Naive thymus-derived CD4-positive, alpha-beta T cell (primary cell): Measurements from ENCODE around the gene MBD6. TPM values are rescaled to one million over a fixed set of nuclear protein-coding genes. Genes with fewer than 3 reads are reported as not detected.

Experiments used
- ATAC-seq: fragments of 150-1000 bp; cut with Tn5 transposase; 2 replicates; pipeline ENCODE4 v1.10.0; 2021; ENCODE audit warnings: mild to moderate bottlenecking, moderate library complexity
- CTCF ChIA-PET: fragments of 350-600 bp; sonication (Branson Sonifier 250); formaldehyde crosslinking; loops from one replicate; lab custom pipeline; 2021; ENCODE audit warnings: antibody characterized with exemption; lab: Charles Lee
- POLR2A ChIA-PET: fragments of 350-600 bp; sonication (Branson Sonifier 250); formaldehyde crosslinking; loops from one replicate; lab custom pipeline; 2021; ENCODE audit warnings: antibody characterized with exemption, inconsistent platforms; lab: Charles Lee
- DNase-seq, 9 donors: peaks; one replicate each; pipeline versions ENCODE4 v3.0.0 to v3.0.0-alpha.2; 2020 to 2022; ENCODE audit warnings: mixed read lengths in 1 of 9
- H3K27ac ChIP-seq: one replicate; pipeline ENCODE4 v1.7.0; 2013; ENCODE audit warnings: mild to moderate bottlenecking, low read depth, low read length, moderate library complexity
- H3K27me3 ChIP-seq, 2 donors: one replicate each; pipeline ENCODE4 v1.7.0; 2013; ENCODE audit warnings: low read length in 2 of 2, mild to moderate bottlenecking in 2 of 2, moderate library complexity in 2 of 2; ENCODE audit not compliant: control insufficient read depth in 2 of 2, insufficient read depth in 2 of 2
- H3K36me3 ChIP-seq, 3 experiments: 1 replicate in 2 of 3; 2 replicates in 1 of 3; pipeline ENCODE4 v1.7.0; 2013; ENCODE audit warnings: low read length in 3 of 3, mild to moderate bottlenecking in 3 of 3, moderate library complexity in 1 of 3; ENCODE audit not compliant: insufficient read depth in 3 of 3, control insufficient read depth in 2 of 3
- H3K4me1 ChIP-seq, 2 donors: one replicate each; pipeline ENCODE4 v1.7.0; 2013; ENCODE audit warnings: low read length in 2 of 2, mild to moderate bottlenecking in 2 of 2, moderate library complexity in 1 of 2; ENCODE audit not compliant: control insufficient read depth in 2 of 2, insufficient read depth in 2 of 2
- H3K4me3 ChIP-seq: 2 replicates; pipeline ENCODE4 v1.7.0; 2013; ENCODE audit warnings: mild to moderate bottlenecking, low read length
- H3K9me3 ChIP-seq, 3 experiments: 1 replicate in 2 of 3; 2 replicates in 1 of 3; pipeline ENCODE4 v1.7.0; 2013; ENCODE audit warnings: low read length in 3 of 3; ENCODE audit not compliant: control insufficient read depth in 2 of 3
- H3K27ac Mint-ChIP-seq, 9 donors: one replicate each; pipeline ENCODE4 v1.8.0; 2020 to 2022; ENCODE audit warnings: mixed read lengths in 9 of 9, mild to moderate bottlenecking in 8 of 9, moderate library complexity in 5 of 9, inconsistent platforms in 2 of 9
- H3K27me3 Mint-ChIP-seq, 5 donors: one replicate each; pipeline ENCODE4 v1.8.0; 2021 to 2022; ENCODE audit warnings: mixed read lengths in 5 of 5, mild to moderate bottlenecking in 1 of 5
- H3K36me3 Mint-ChIP-seq, 5 donors: one replicate each; pipeline ENCODE4 v1.8.0; 2020 to 2022; ENCODE audit warnings: mixed read lengths in 5 of 5, mild to moderate bottlenecking in 3 of 5, inconsistent platforms in 1 of 5
- H3K4me1 Mint-ChIP-seq, 7 donors: one replicate each; pipeline ENCODE4 v1.8.0; 2020 to 2022; ENCODE audit warnings: mixed read lengths in 7 of 7, mild to moderate bottlenecking in 3 of 7, inconsistent platforms in 1 of 7
- H3K4me3 Mint-ChIP-seq, 10 donors: one replicate each; pipeline ENCODE4 v1.8.0; 2020 to 2022; ENCODE audit warnings: mild to moderate bottlenecking in 10 of 10, mixed read lengths in 10 of 10, moderate library complexity in 6 of 10, inconsistent platforms in 2 of 10
- H3K9me3 Mint-ChIP-seq, 11 donors: one replicate each; pipeline ENCODE4 v1.8.0; 2020 to 2022; ENCODE audit warnings: mixed read lengths in 11 of 11, mild to moderate bottlenecking in 4 of 11, inconsistent platforms in 1 of 11, moderate library complexity in 1 of 11
- intact Hi-C, 2 donors: fragments of 100-400 bp; cut with micrococcal nuclease; formaldehyde crosslinking; loops; one replicate each; pipeline ENCODE4 v1.15.1; 2023
- polyA plus RNA-seq, 2 donors: library from polyadenylated mRNA; unstranded; fragments of 300-500 nt; fragmentation: Illumina TruSeq; gene quantifications; one replicate each; pipeline ENCODE4 v1.2.3, GENCODE V29; 2021
- total RNA-seq, 6 experiments: library from RNA in 5 of 6; stranded (reverse) in 5 of 6; gene quantifications; 1 replicate in 5 of 6; 2 replicates in 1 of 6; pipeline ENCODE4 v1.2.3 and lab custom pipeline; 2021 to 2026

Gene MBD6
- total and polyA plus RNA-seq, 7 experiments from 2014 or later, result 0.50 to 127 (median 108) TPM

GRCh38 chr12:57479043-57479375, 43.6 kb upstream of the MBD6 start:
- H3K27ac Mint-ChIP-seq, result peak overlapping the region; percentile 97 to 100 (median 100)
- peak overlapping the region; percentile 84 to 100 (median 98) for H3K4me3 Mint-ChIP-seq
- H3K4me3 ChIP-seq, result peak overlapping the region; percentile 95
- no peaks in the 10 kb centered on the region for H3K27me3 Mint-ChIP-seq
- ATAC-seq (no peak), DNase-seq (peak in 1 of 9 donors; percentile 12)
- POLR2A ChIA-PET, result interaction anchor here (0.8 to 5.9 kb wide), 9 partner anchors 10 to 226 kb away, joined by 3 to 81 read pairs (median 3); partner anchors contain the start of genes DDIT3, GLI1 and MARS1
- H3K9me3 ChIP-seq, result no peaks in the 10 kb centered on the region
- H3K36me3 Mint-ChIP-seq, result peaks cover 6 to 26% (median 15%) of the 10 kb centered on the region in 5 donors
- H3K36me3 ChIP-seq, result peaks cover 8 to 18% (median 12%) of the 10 kb centered on the region in 3 experiments
- peaks cover 55 to 60% of the 10 kb centered on the region in 2 donors for H3K4me1 ChIP-seq
- H3K27me3 ChIP-seq, result no peaks in the 10 kb centered on the region
- peaks cover 0 to 2% (median 0%) of the 10 kb centered on the region in 11 donors for H3K9me3 Mint-ChIP-seq
- intact Hi-C loops, result loop anchor here (1.0 to 5.0 kb wide), 6 partner anchors 8 to 392 kb away; partner anchors contain the start of genes NAB2 (in 2 of the 2), OS9 (in 2 of the 2), CDK4 (in 1 of the 2) and DDIT3 (in 1 of the 2)
- CTCF ChIA-PET, result interaction anchor here (9.6 kb wide), 1 partner anchor 19 kb away, joined by 101 read pairs; the partner anchor contains the start of gene GLI1
- H3K27ac ChIP-seq, result peak overlapping the region; percentile 94
- peaks cover 58 to 74% (median 69%) of the 10 kb centered on the region in 7 donors for H3K4me1 Mint-ChIP-seq

DNA sequence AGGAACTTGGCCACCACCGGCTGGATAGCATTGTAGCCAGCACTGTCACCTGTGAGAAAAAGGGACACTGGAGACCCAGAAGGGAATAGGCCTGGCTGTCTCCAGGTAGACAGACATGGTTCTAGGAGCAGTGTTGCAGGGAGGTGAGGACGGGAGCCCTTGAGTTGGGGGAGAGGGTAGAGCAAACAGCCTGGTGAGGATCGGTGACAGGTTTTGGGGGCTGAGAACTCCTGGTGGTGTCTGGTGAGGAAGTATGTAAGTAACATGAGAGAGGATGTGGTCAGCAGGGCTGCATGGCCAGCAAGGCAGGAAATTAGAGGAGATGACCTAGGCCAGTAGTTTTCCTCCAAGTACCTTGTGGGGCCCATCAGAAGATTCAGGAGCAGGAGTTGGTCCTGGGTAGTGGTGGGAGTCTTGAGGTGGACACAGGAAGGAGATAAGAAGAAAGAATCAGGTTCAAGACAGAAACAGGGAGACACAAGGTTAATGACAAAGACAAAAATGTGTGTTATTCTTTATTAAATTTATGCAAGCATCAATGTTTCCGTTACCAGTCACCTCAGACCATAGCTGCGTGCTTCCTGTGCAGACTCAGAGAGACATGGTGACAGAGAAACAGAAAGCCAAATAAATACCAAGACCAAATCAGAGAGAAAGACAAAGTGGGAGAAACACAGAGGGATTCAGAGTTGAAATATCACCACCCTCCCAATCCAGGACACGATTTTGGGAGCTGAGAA, 43.1 kb upstream of the MBD6 start, which contains the start of gene ARHGAP9:
Gene ARHGAP9, minus strand, starts transcription at position 491 of the 740 bp plus-strand sequence. Its CDS starts 460 bp downstream, at position 31.
- peaks cover 50 to 54% of the 10 kb centered on the region in 2 donors for H3K4me1 ChIP-seq
- ATAC-seq (peak; percentile 72), DNase-seq (peak in 8 of 9 donors; percentile 29 to 90 (median 84))
- ChIA-PET CTCF (interaction anchor here (1.2 to 9.6 kb wide), 3 partner anchors 14 to 213 kb away, joined by 3 to 101 read pairs (median 4); partner anchors contain the start of gene GLI1), POLR2A (interaction anchor here (0.6 to 5.9 kb wide), 15 partner anchors 9 to 850 kb away, joined by 3 to 81 read pairs (median 5); partner anchors contain the start of genes BAZ2A, DDIT3, GLI1 and MARS1)
- H3K27me3 ChIP-seq, result no peaks in the 10 kb centered on the region
- peak within 1 kb of the TSS; percentile 94 for H3K27ac ChIP-seq
- peaks cover 3 to 21% (median 9%) of the 10 kb centered on the region in 5 donors for H3K36me3 Mint-ChIP-seq
- peaks cover 52 to 69% (median 63%) of the 10 kb centered on the region in 7 donors for H3K4me1 Mint-ChIP-seq
- H3K36me3 ChIP-seq, result peaks cover 3 to 12% (median 7%) of the 10 kb centered on the region in 3 experiments
- H3K9me3 Mint-ChIP-seq, result peaks cover 0 to 2% (median 0%) of the 10 kb centered on the region in 11 donors
- no peaks in the 10 kb centered on the region for H3K9me3 ChIP-seq
- peak within 1 kb of the TSS; percentile 97 to 100 (median 100) for H3K27ac Mint-ChIP-seq
- intact Hi-C loops, result loop anchor here (1.0 to 5.0 kb wide), 6 partner anchors 8 to 392 kb away; partner anchors contain the start of genes NAB2 (in 2 of the 2), OS9 (in 2 of the 2), CDK4 (in 1 of the 2) and DDIT3 (in 1 of the 2)
- H3K27me3 Mint-ChIP-seq, result no peaks in the 10 kb centered on the region
- H3K4me3 Mint-ChIP-seq, result peak within 1 kb of the TSS; percentile 84 to 100 (median 98)
- H3K4me3 ChIP-seq, result peak within 1 kb of the TSS; percentile 95

GRCh38 chr12:57481671-57482070, 41.0 kb upstream of the MBD6 start:
- intact Hi-C loops, result no loop called here
- H3K27ac Mint-ChIP-seq, result peak overlapping the region; percentile 97 to 100 (median 100)
- H3K9me3 ChIP-seq, result no peaks in the 10 kb centered on the region
- H3K4me3 Mint-ChIP-seq, result peak overlapping the region in 8 of 10 donors; percentile 3 to 99 (median 75)
- H3K9me3 Mint-ChIP-seq, result peaks cover 0 to 2% (median 0%) of the 10 kb centered on the region in 11 donors
- CTCF ChIA-PET, result interaction anchor here (1.0 to 9.6 kb wide), 3 partner anchors 21 to 44 kb away, joined by 3 to 101 read pairs (median 4); partner anchors contain the start of genes GLI1 and MBD6
- H3K36me3 ChIP-seq, result no peaks in the 10 kb centered on the region
- H3K4me3 ChIP-seq, result no peak overlapping the region
- H3K27me3 ChIP-seq, result no peaks in the 10 kb centered on the region
- no peaks in the 10 kb centered on the region for H3K27me3 Mint-ChIP-seq
- peak overlapping the region; percentile 94 for H3K27ac ChIP-seq
- ATAC-seq (no peak), DNase-seq (no peak)
- POLR2A ChIA-PET, result interaction anchor here (0.6 to 2.4 kb wide), 4 partner anchors 16 to 65 kb away, joined by 3 to 14 read pairs (median 6); partner anchors contain the start of gene DCTN2
- peaks cover 0 to 10% (median 7%) of the 10 kb centered on the region in 5 donors for H3K36me3 Mint-ChIP-seq
- peaks cover 42 to 57% (median 49%) of the 10 kb centered on the region in 7 donors for H3K4me1 Mint-ChIP-seq
- peaks cover 35 to 40% of the 10 kb centered on the region in 2 donors for H3K4me1 ChIP-seq

DNA sequence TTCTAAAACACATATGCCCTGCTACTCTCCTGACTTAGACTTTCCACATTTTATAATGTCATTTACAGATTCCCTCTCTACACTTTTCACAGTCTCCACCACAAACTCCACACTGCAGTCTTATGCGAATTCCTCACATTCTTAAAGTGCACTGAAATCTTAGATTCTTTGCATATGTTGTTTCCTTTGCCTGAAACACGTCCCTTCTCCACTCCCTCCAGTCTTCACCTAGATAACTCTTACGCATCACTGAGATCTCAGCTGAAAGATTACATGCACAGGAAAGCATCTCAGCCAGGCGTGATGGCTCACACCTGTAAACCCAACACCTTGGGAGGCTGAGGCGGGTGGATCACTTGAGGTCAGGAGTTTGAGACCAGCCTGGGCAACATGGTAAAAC, 39.2 kb upstream of the MBD6 start:
- H3K27ac Mint-ChIP-seq, result peak overlapping the region; percentile 0 to 85 (median 68)
- POLR2A ChIA-PET, result interaction anchor here (0.6 to 1.5 kb wide), 2 partner anchors 12 to 52 kb away, joined by 3 read pairs; no protein-coding TSS in a partner anchor
- ATAC-seq, result no peak

GRCh38 chr12:57485695-57486094, 36.9 kb upstream of the MBD6 start:
- no peak overlapping the region for H3K4me3 Mint-ChIP-seq
- ChIA-PET CTCF (interaction anchor here (0.7 to 1.1 kb wide), 4 partner anchors 8 to 45 kb away, joined by 3 to 10 read pairs (median 4); no protein-coding TSS in a partner anchor), POLR2A (interaction anchor here (0.9 to 6.7 kb wide), 3 partner anchors 8 to 56 kb away, joined by 3 to 52 read pairs (median 4); partner anchors contain the start of gene ARHGAP9)
- intact Hi-C loops, result loop anchor here (2.0 to 5.0 kb wide), 2 partner anchors 55 to 1368 kb away; partner anchors contain the start of genes R3HDM2 (in 2 of the 2), RPL41 (in 1 of the 2) and ZC3H10 (in 1 of the 2)
- peaks cover 0 to 2% (median 0%) of the 10 kb centered on the region in 5 donors for H3K27me3 Mint-ChIP-seq
- peaks cover 0 to 2% (median 0%) of the 10 kb centered on the region in 11 donors for H3K9me3 Mint-ChIP-seq
- peaks cover 27 to 56% (median 48%) of the 10 kb centered on the region in 7 donors for H3K4me1 Mint-ChIP-seq
- peaks cover 25 to 33% of the 10 kb centered on the region in 2 donors for H3K4me1 ChIP-seq
- no peak overlapping the region for H3K4me3 ChIP-seq
- H3K27ac Mint-ChIP-seq, result peak overlapping the region in 5 of 9 donors; percentile 31 to 85 (median 56)
- ATAC-seq (no peak), DNase-seq (no peak)
- H3K9me3 ChIP-seq, result no peaks in the 10 kb centered on the region
- no peak overlapping the region for H3K27ac ChIP-seq
- peaks cover 0 to 16% (median 9%) of the 10 kb centered on the region in 5 donors for H3K36me3 Mint-ChIP-seq
- H3K36me3 ChIP-seq, result peaks cover 0 to 23% (median under 1%) of the 10 kb centered on the region in 3 experiments
- no peaks in the 10 kb centered on the region for H3K27me3 ChIP-seq

More for the DNA sequence above, 39.2 kb upstream of the MBD6 start:
- intact Hi-C loops, result no loop called here
- H3K9me3 ChIP-seq, result no peaks in the 10 kb centered on the region
- no peaks in the 10 kb centered on the region for H3K27me3 ChIP-seq
- Mint-ChIP-seq H3K36me3 (peaks cover 0 to 9% (median 5%) of the 10 kb centered on the region in 5 donors), H3K4me3 (peak overlapping the region in 3 of 10 donors; percentile 14 to 27 (median 25)), H3K27me3 (peaks cover 0 to 2% (median 0%) of the 10 kb centered on the region in 5 donors), H3K9me3 (peaks cover 0 to 2% (median 0%) of the 10 kb centered on the region in 11 donors), H3K4me1 (peaks cover 32 to 61% (median 55%) of the 10 kb centered on the region in 7 donors)
- H3K27ac ChIP-seq, result no peak overlapping the region
- no peak overlapping the region for H3K4me3 ChIP-seq
- DNase-seq, result no peak
- CTCF ChIA-PET, result interaction anchor here (1.2 kb wide), 1 partner anchor 29 kb away, joined by 3 read pairs; the partner anchor contains the start of gene INHBE
- H3K4me1 ChIP-seq, result peaks cover 37 to 43% of the 10 kb centered on the region in 2 donors
- H3K36me3 ChIP-seq, result peaks cover 0 to 4% (median 0%) of the 10 kb centered on the region in 3 experiments
